HL-60 (cell line): ENCODE data around the gene AGAP1.

ENCODE experiments used
- POLR2AphosphoS5 ChIP-seq: IDR thresholded peaks from 2 replicates; pipeline ENCODE4 v1.6.1; 2012; ENCODE audit warnings: low read depth
- TF ChIP-seq, protein P1 (sequence below): IDR thresholded peaks from one replicate; pipeline ENCODE4 v1.5.1; 2011; ENCODE audit warnings: low read length, control low read depth, inconsistent platforms; ENCODE audit not compliant: insufficient read depth
- TF ChIP-seq, protein P2 (sequence below): IDR thresholded peaks from 2 replicates; pipeline ENCODE4 v1.6.1; 2012; ENCODE audit warnings: low read depth; ENCODE audit not compliant: insufficient replicate concordance

DNA sequence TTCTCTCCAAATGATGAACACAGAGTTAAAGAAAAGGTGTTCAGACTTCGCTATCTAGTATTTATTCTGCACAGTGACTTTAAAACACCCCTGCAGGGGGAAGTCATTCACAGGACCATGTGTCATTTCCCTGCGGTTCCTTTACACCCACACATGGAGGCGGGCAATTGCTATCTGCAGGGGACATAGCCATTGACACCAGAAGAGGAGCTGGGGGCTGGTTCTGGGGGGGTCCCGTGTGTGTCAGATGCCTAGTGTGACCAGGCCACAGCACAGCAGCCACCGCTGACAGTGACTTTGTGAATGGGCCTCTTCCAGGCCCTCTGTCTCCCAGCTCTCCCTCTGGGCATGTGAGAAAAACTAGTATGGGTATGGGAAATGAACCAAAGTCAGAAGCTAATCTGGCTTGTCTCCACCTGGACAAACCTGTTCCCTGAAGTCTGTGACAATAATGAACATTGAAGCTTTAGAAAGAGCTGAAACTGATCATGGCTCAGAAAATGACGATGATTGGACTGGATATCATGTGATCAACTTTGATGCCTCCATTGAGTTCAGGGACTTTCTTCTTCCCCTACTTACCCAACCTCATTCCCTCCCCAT, 681.8 kb downstream of the AGAP1 start:
- TF ChIP-seq, protein P1, sequence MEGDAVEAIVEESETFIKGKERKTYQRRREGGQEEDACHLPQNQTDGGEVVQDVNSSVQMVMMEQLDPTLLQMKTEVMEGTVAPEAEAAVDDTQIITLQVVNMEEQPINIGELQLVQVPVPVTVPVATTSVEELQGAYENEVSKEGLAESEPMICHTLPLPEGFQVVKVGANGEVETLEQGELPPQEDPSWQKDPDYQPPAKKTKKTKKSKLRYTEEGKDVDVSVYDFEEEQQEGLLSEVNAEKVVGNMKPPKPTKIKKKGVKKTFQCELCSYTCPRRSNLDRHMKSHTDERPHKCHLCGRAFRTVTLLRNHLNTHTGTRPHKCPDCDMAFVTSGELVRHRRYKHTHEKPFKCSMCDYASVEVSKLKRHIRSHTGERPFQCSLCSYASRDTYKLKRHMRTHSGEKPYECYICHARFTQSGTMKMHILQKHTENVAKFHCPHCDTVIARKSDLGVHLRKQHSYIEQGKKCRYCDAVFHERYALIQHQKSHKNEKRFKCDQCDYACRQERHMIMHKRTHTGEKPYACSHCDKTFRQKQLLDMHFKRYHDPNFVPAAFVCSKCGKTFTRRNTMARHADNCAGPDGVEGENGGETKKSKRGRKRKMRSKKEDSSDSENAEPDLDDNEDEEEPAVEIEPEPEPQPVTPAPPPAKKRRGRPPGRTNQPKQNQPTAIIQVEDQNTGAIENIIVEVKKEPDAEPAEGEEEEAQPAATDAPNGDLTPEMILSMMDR: no peak
- TF ChIP-seq POLR2AphosphoS5: no peak
- TF ChIP-seq, protein P2, sequence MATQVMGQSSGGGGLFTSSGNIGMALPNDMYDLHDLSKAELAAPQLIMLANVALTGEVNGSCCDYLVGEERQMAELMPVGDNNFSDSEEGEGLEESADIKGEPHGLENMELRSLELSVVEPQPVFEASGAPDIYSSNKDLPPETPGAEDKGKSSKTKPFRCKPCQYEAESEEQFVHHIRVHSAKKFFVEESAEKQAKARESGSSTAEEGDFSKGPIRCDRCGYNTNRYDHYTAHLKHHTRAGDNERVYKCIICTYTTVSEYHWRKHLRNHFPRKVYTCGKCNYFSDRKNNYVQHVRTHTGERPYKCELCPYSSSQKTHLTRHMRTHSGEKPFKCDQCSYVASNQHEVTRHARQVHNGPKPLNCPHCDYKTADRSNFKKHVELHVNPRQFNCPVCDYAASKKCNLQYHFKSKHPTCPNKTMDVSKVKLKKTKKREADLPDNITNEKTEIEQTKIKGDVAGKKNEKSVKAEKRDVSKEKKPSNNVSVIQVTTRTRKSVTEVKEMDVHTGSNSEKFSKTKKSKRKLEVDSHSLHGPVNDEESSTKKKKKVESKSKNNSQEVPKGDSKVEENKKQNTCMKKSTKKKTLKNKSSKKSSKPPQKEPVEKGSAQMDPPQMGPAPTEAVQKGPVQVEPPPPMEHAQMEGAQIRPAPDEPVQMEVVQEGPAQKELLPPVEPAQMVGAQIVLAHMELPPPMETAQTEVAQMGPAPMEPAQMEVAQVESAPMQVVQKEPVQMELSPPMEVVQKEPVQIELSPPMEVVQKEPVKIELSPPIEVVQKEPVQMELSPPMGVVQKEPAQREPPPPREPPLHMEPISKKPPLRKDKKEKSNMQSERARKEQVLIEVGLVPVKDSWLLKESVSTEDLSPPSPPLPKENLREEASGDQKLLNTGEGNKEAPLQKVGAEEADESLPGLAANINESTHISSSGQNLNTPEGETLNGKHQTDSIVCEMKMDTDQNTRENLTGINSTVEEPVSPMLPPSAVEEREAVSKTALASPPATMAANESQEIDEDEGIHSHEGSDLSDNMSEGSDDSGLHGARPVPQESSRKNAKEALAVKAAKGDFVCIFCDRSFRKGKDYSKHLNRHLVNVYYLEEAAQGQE: no peak
